ENCODE data around the gene KIF15.

KIF15 gene

GRCh38 chr3:44722103-44722401, 39.5 kb upstream of the KIF15 start:
- H3K9me3 ChIP-seq (ENCODE audit: insufficient read depth, low read length, severe bottlenecking) = peaks cover 46% of the 10 kb centered on the region
- TF ChIP-seq CTCF (IDR thresholded peaks at IDR 0.05; ENCODE audit: borderline replicate concordance, extremely low read depth, low read length, poor library complexity, severe bottlenecking) (no peak), EZH2 (IDR thresholded peaks at IDR 0.05; ENCODE audit: borderline replicate concordance, low read depth, low read length, severe bottlenecking) (no peak)
- no peaks in the 10 kb centered on the region for H3K79me2 ChIP-seq (ENCODE audit: insufficient read depth, low read length)
- no peaks in the 10 kb centered on the region for H3K36me3 ChIP-seq (ENCODE audit: insufficient read depth, low read length)
- no peak overlapping the region for H3K27ac ChIP-seq (ENCODE audit: low read length)
- H3K4me2 ChIP-seq (ENCODE audit: insufficient read depth, low read length) = no peak overlapping the region
- no peaks in the 10 kb centered on the region for H4K20me1 ChIP-seq (ENCODE audit: insufficient read depth, low read length)
- no peaks in the 10 kb centered on the region for H3K27me3 ChIP-seq (ENCODE audit: insufficient read depth, low read length, poor library complexity)
- no peaks in the 10 kb centered on the region for H3K4me1 ChIP-seq (ENCODE audit: insufficient read depth, low read length)
- no peak for DNase-seq
- no peak overlapping the region for H2AFZ ChIP-seq (ENCODE audit: low read depth, low read length)
- ATAC-seq (ENCODE audit: insufficient read depth, low read depth) = no peak
- H3K4me3 ChIP-seq (ENCODE audit: low read depth in 1 of 2, low read length in 2 of 2) = no peak overlapping the region
- no peak overlapping the region for H3K9ac ChIP-seq (ENCODE audit: low read depth, low read length)

- Histone ChIP-seq H3K4me2 (ENCODE audit: insufficient read depth, low read length) (peak within 1 kb of the TSS; percentile 72), H3K9ac (ENCODE audit: low read depth, low read length) (peak within 1 kb of the TSS; percentile 72), H2AFZ (ENCODE audit: low read depth, low read length) (peak within 1 kb of the TSS; percentile 98), H3K4me1 (ENCODE audit: insufficient read depth, low read length) (peaks cover 23% of the 10 kb centered on the region), H3K79me2 (ENCODE audit: insufficient read depth, low read length) (peaks cover 17% of the 10 kb centered on the region), H3K36me3 (ENCODE audit: insufficient read depth, low read length) (peaks cover 36% of the 10 kb centered on the region), H3K27me3 (ENCODE audit: insufficient read depth, low read length, poor library complexity) (no peaks in the 10 kb centered on the region), H3K9me3 (ENCODE audit: insufficient read depth, low read length, severe bottlenecking) (peaks cover 38% of the 10 kb centered on the region), H3K27ac (ENCODE audit: low read length) (peak within 1 kb of the TSS; percentile 91), H4K20me1 (ENCODE audit: insufficient read depth, low read length) (no peaks in the 10 kb centered on the region), H3K4me3 (ENCODE audit: low read depth in 1 of 2, low read length in 2 of 2) (peak within 1 kb of the TSS; percentile 46 to 87; a peak in 3 of 4 replicates)
- DNase-seq = peak; percentile 95
- TF ChIP-seq CTCF (IDR thresholded peaks at IDR 0.05; ENCODE audit: borderline replicate concordance, extremely low read depth, low read length, poor library complexity, severe bottlenecking) (no peak), EZH2 (IDR thresholded peaks at IDR 0.05; ENCODE audit: borderline replicate concordance, low read depth, low read length, severe bottlenecking) (no peak)
- ATAC-seq (ENCODE audit: insufficient read depth, low read depth) = peak; percentile 99
Observed at GRCh38 chr3:44729384-44729910, 32.1 kb upstream of the KIF15 start, which contains the start of gene ZNF501. Gene ZNF501 (plus strand): TSS chr3:44729635. CDS start chr3:44734422, 4,787 bp downstream.

- Histone ChIP-seq H3K4me3 (ENCODE audit: low read depth in 1 of 2, low read length in 2 of 2) (no peak overlapping the region), H3K9me3 (ENCODE audit: insufficient read depth, low read length, severe bottlenecking) (peaks cover 53% of the 10 kb centered on the region), H2AFZ (ENCODE audit: low read depth, low read length) (no peak overlapping the region), H3K4me2 (ENCODE audit: insufficient read depth, low read length) (no peak overlapping the region), H3K27me3 (ENCODE audit: insufficient read depth, low read length, poor library complexity) (no peaks in the 10 kb centered on the region), H3K9ac (ENCODE audit: low read depth, low read length) (no peak overlapping the region), H4K20me1 (ENCODE audit: insufficient read depth, low read length) (no peaks in the 10 kb centered on the region), H3K4me1 (ENCODE audit: insufficient read depth, low read length) (peaks cover 15% of the 10 kb centered on the region), H3K27ac (ENCODE audit: low read length) (no peak overlapping the region), H3K36me3 (ENCODE audit: insufficient read depth, low read length) (peaks cover 47% of the 10 kb centered on the region), H3K79me2 (ENCODE audit: insufficient read depth, low read length) (peaks cover 14% of the 10 kb centered on the region)
- no peak for ATAC-seq (ENCODE audit: insufficient read depth, low read depth)
- TF ChIP-seq EZH2 (IDR thresholded peaks at IDR 0.05; ENCODE audit: borderline replicate concordance, low read depth, low read length, severe bottlenecking) (no peak), CTCF (IDR thresholded peaks at IDR 0.05; ENCODE audit: borderline replicate concordance, extremely low read depth, low read length, poor library complexity, severe bottlenecking) (no peak)
- no peak for DNase-seq
Observed at GRCh38 chr3:44734646-44735168, 26.9 kb upstream of the KIF15 start.

Data from DND-41 (cell line).